ENCODE measurements around the gene FANCI.

Gene FANCI

DNA sequence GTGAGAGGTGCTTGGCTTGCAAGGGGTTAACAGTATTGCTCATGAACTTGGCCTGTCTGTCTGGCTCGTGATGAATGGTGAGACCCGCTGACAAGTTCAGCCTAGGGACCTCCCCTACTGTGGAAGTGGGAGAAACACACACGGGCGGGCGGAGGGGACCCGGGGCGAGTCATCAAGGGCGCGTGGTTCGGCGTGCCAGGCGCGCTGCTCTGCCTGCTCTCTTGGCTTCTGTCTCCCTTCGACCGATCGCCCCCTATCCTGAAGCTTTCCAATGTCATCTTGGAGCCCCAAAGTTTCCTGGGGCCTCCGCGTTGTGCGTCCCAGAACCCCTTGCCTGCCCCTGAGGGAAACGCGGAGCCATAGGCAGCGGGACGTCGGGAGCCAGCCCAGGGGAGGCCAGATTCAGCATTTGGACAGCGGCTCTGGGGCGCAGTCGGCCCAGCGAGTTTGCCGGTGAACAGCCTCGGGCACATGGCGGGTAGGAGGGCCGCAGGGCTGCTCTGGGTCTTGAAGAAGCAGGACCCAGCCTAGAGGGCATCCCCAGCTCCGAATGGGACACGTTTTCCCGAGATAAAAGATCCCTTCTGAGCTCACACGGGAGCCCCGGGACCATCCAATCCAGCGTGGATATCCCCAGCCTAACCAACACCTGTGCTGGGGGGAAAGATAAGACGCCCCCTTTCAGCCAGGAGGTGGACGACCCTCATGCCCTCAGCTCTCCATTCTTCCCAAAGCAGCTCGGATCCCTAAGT is 117.8 kb downstream of the FANCI start:
- DNase-seq (ENCODE audit: low spot score) = peak; percentile 46

DNA sequence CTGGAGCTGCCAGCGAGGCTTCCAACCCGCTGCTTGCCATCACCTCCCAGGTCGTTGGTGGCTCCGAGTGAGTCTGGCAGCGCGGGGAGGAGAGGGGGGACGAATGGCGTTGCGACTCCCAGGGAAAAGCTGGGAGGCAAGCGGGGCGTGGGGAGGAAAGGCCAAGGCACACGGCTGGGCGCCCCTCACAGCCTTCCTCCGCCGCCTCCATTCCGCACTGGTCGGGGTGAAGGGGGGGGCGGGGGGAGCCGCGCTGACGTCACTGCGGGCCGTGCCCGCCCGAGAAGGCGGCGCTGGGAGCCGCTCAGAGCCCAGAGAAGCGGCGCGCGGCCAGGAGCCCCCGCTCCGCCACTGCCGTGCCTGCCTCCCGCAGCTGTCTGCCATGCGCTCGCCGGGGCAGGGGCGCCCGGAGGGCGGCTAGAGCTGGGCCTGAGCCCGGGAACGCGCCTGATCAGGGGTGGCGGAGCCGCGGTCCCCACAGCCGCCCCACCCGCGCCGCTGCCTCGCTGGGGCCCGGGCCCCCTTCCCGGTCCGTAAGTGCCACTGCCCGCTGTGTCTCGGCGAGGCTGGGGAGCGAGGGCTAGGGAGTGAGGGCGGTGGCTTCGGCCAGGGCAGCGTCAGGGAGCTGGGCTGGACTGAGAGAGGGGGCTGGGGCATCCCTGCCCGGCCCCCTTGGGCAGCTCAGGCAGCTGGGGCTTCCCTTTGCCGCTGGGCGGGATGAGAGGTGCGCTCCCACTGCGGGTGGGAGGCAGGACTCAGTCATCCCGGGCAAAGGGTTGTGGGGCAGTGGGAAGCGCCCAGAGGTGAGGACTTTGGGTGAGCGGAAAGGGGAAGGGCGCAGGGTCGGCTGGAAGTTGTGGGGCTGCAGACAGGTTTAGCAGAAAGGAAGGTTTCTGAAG is 118.7 kb downstream of the FANCI start:
- DNase-seq (ENCODE audit: low spot score) = peak; percentile 42

DNA sequence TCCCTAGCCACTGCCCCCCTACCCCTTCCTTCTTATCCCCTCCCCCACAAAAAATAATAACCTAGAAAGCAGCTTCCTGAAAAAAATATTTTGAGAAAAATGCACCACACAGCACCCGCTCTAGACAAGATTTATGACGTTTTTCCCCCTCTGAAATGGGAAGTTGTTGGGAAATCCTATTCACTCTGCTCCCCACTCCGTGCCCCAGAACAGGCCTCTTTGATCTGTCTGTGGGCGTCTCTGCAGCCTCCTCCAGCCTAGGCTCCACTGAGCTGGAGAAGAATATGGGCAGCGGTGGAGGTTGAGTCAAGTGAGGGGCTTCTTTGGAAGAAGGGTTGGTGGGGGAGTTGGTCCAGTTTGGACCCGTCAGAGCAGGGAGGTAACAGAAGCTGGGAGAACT is 119.4 kb downstream of the FANCI start:
- no peak for DNase-seq (ENCODE audit: low spot score)

DNA sequence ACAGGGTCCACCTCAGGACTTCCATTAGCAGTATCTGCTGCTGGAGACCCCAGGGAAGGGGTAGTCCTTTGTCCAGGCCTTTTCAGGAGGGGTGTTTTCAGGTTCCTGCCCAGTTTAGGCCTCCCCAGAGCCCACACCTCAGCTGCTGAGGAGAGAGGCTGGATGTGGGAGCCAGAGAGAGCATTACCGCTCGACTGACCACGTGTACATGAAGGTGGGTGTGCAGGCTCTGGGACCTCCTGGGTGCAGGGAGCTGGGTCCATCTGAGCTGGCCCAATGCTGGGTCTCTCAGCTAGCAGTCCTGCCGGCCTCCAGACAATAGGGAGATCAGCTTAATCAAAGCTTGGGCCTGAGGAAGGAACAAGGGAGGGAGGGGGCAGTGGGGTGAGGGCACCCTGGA is 120.0 kb downstream of the FANCI start:
- no peak for DNase-seq (ENCODE audit: low spot score)

DNA sequence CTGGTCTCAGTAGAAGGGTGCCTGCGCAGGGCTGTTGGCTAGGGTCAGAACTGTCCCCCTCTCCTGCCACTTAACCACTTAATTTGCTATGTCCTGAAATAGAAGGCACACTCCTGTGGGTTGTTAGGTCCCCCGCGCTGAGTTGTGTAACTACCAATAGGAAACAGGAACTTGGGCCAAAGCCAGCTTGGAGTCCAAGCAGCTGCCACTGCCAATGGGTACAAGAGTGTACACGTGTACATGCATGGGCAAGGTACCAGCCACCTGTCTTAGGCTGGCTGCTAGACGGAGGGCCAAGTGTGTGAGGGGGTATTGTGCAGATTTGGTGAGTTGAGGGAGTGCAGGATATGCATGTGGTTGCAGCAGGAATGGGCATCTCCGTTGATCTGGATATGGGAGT is 120.6 kb downstream of the FANCI start:
- DNase-seq (ENCODE audit: low spot score) = peak; percentile 44

- DNase-seq (ENCODE audit: low spot score) = peak; percentile 67
These were observed 121.1 kb downstream of the FANCI start for GRCh38 chr15:89364741-89365450.

- DNase-seq (ENCODE audit: low spot score) = no peak
These were observed 121.8 kb downstream of the FANCI start for GRCh38 chr15:89365462-89366065.
